Panc1 (cell line): Measurements from ENCODE around the gene AATK.

ENCODE experiments used
- POLR2AphosphoS5 ChIP-seq: IDR thresholded peaks from 2 replicates; pipeline ENCODE4 v1.6.1; 2012; ENCODE audit warnings: mild to moderate bottlenecking, low read depth, low read length, moderate library complexity
- TF ChIP-seq, protein P1 (sequence below): fragments of 450-650 bp; IDR thresholded peaks from 2 replicates; pipeline ENCODE4 v1.5.1; 2017; ENCODE audit warnings: mild to moderate bottlenecking

- TF ChIP-seq, protein P1, sequence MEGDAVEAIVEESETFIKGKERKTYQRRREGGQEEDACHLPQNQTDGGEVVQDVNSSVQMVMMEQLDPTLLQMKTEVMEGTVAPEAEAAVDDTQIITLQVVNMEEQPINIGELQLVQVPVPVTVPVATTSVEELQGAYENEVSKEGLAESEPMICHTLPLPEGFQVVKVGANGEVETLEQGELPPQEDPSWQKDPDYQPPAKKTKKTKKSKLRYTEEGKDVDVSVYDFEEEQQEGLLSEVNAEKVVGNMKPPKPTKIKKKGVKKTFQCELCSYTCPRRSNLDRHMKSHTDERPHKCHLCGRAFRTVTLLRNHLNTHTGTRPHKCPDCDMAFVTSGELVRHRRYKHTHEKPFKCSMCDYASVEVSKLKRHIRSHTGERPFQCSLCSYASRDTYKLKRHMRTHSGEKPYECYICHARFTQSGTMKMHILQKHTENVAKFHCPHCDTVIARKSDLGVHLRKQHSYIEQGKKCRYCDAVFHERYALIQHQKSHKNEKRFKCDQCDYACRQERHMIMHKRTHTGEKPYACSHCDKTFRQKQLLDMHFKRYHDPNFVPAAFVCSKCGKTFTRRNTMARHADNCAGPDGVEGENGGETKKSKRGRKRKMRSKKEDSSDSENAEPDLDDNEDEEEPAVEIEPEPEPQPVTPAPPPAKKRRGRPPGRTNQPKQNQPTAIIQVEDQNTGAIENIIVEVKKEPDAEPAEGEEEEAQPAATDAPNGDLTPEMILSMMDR, result no peak
- TF ChIP-seq POLR2AphosphoS5, result no peak
Observed at GRCh38 chr17:81093619-81094508, 72.2 kb downstream of the AATK start.
